ENCODE results near the gene PDZD4. TPM values are rescaled to one million over a fixed set of nuclear protein-coding genes. Genes with fewer than 3 reads are reported as not detected.

The PDZD4 gene
- total RNA-seq, 4 donors from 2014 or later: 20.0 to 48.4 (median 36.9) TPM

DNA sequence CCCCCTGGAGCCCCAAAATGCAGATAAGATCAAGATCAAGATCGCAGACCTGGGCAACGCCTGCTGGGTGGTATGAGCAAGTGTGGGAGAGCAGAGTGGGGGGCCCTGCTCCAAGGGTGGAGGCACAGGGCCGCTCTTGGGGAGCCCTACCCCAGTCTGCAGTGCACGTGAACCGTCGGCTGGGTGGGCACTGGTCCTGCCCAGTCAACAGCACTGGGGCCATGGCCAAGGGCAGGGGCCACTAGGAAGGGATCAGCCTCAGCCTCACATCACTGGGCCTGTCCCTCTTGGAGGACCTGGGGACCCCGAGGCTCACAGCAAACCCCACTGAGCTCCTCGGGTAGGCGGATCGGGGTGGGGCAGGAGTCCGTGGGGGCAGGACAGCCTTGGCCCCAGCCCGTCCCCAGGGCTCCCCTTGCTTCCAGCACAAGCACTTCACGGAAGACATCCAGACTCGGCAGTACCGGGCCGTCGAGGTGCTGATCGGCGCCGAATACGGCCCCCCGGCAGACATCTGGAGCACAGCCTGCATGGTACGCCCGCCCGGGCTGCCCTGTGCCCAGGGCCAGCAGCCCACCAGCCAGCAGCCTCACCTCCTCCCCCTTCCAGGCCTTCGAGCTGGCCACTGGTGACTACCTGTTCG lies 45.9 kb downstream of the PDZD4 start:
- TF ChIP-seq EP300 (IDR thresholded peaks at IDR 0.05) (no peak), POLR2AphosphoS5 (IDR thresholded peaks at IDR 0.05) (no peak), POLR2A (IDR thresholded peaks at IDR 0.05; ENCODE audit: low read depth) (no peak)
- TF ChIP-seq, protein P1, sequence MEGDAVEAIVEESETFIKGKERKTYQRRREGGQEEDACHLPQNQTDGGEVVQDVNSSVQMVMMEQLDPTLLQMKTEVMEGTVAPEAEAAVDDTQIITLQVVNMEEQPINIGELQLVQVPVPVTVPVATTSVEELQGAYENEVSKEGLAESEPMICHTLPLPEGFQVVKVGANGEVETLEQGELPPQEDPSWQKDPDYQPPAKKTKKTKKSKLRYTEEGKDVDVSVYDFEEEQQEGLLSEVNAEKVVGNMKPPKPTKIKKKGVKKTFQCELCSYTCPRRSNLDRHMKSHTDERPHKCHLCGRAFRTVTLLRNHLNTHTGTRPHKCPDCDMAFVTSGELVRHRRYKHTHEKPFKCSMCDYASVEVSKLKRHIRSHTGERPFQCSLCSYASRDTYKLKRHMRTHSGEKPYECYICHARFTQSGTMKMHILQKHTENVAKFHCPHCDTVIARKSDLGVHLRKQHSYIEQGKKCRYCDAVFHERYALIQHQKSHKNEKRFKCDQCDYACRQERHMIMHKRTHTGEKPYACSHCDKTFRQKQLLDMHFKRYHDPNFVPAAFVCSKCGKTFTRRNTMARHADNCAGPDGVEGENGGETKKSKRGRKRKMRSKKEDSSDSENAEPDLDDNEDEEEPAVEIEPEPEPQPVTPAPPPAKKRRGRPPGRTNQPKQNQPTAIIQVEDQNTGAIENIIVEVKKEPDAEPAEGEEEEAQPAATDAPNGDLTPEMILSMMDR (IDR thresholded peaks at IDR 0.05): no peak
- intact Hi-C loops (cut with DNase I): no loop called here
- H3K4me3 ChIP-seq: no peak overlapping the region
- no peaks in the 10 kb centered on the region for H3K27me3 ChIP-seq
- DNase-seq (ENCODE audit: extremely low spot score): no peak
- peaks cover 4 to 30% (median 19%) of the 10 kb centered on the region in 4 donors for H3K4me1 ChIP-seq
- H3K36me3 ChIP-seq: peaks cover 0 to 63% (median 48%) of the 10 kb centered on the region in 4 donors
- H3K27ac ChIP-seq (replicated peaks in 1 of 4): no peak overlapping the region
- H3K9me3 ChIP-seq: no peaks in the 10 kb centered on the region
- 88% methylated on average over 6 of the region's 27 CpGs for WGBS

DNA sequence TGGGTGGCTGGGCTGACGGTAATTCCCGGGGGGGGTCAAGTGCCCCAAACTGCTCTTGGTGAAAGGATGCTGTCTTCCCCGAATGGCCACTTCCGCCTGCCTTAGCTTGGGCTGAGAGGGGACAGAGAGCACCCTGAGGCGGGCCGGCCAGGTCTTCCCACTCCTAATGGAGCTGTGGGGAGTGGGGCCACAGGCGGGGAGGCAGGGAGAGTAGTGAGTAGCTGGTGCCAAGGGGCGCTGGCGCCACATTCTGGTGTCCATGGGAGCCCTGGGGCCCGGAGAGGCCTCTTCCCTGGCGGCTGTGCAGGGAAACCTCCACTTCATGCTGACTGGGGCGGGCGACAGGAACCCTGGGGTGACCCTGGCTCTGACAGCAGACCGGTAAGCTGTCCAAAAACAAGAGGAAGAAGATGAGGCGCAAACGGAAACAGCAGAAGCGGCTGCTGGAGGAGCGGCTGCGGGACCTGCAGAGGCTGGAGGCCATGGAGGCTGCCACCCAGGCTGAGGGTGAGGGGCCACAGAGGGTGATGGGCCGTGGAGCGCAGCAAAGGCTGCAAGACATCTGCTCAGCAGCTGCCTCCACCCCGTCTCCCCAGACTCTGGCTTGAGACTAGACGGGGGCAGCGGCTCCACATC lies 46.8 kb downstream of the PDZD4 start:
- no peak for DNase-seq (ENCODE audit: extremely low spot score)
- Histone ChIP-seq H3K4me1 (peaks cover 4 to 30% (median 19%) of the 10 kb centered on the region in 4 donors), H3K27ac (replicated peaks in 1 of 4) (no peak overlapping the region), H3K27me3 (no peaks in the 10 kb centered on the region), H3K4me3 (no peak overlapping the region), H3K36me3 (peaks cover 0 to 53% (median 38%) of the 10 kb centered on the region in 4 donors), H3K9me3 (no peaks in the 10 kb centered on the region)
- TF ChIP-seq POLR2AphosphoS5 (IDR thresholded peaks at IDR 0.05) (no peak), POLR2A (IDR thresholded peaks at IDR 0.05; ENCODE audit: low read depth) (no peak), EP300 (IDR thresholded peaks at IDR 0.05) (no peak)
- TF ChIP-seq, protein P1 (IDR thresholded peaks at IDR 0.05): no peak
- intact Hi-C loops (cut with DNase I): no loop called here
- 90% methylated on average over 19 of the region's 24 CpGs for WGBS

DNA sequence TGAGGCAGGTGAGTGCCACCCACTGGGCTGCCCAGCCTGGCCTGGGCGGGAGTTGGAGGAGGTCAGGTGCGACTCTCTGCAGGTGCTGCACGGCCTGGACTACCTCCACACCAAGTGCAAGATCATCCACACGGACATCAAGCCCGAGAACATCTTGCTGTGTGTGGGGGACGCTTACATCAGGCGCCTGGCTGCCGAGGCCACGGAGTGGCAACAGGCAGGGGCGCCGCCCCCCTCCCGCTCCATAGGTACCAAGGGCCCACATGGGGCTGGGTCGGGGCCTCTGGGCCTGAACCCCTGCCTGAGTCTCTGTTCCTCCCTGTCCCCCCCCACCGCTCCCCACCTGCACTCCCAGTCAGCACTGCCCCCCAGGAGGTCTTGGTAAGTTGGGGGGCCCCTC lies 47.5 kb downstream of the PDZD4 start:
- TF ChIP-seq, protein P1 (IDR thresholded peaks at IDR 0.05): no peak
- no peak for TF ChIP-seq EP300 (IDR thresholded peaks at IDR 0.05)
- no peak for TF ChIP-seq POLR2AphosphoS5 (IDR thresholded peaks at IDR 0.05)
- no peak for TF ChIP-seq POLR2A (IDR thresholded peaks at IDR 0.05; ENCODE audit: low read depth)
- 93% methylated on average over 11 of the region's 14 CpGs for WGBS
- peaks cover 4 to 30% (median 19%) of the 10 kb centered on the region in 4 donors for H3K4me1 ChIP-seq
- intact Hi-C loops (cut with DNase I): no loop called here
- no peak overlapping the region for H3K27ac ChIP-seq (replicated peaks in 1 of 4)
- no peak for DNase-seq (ENCODE audit: extremely low spot score)
- H3K36me3 ChIP-seq: peaks cover 0 to 47% (median 33%) of the 10 kb centered on the region in 4 donors
- H3K27me3 ChIP-seq: no peaks in the 10 kb centered on the region
- H3K4me3 ChIP-seq: no peak overlapping the region
- no peaks in the 10 kb centered on the region for H3K9me3 ChIP-seq

DNA sequence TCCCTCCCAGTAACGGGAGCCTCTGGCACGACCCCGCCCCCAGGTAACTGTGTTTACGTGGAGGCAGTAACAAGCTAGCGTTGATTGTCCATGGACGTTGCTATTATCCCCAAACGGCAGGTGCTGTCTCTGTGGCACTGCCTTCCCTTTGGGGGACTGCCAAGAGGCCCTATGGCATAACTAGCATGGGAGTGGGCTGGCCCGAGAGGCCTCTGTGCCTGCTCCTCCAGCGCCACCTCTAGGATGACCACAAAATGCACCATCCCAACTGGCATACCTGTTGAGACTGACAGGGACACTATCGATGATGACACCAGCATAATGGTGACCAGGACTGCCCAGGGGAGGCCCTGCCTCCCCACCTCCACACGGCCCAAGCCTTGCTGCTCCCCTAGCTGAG lies 48.0 kb downstream of the PDZD4 start:
- no peaks in the 10 kb centered on the region for H3K9me3 ChIP-seq
- no peak overlapping the region for H3K27ac ChIP-seq (replicated peaks in 1 of 4)
- H3K4me3 ChIP-seq: no peak overlapping the region
- no peaks in the 10 kb centered on the region for H3K27me3 ChIP-seq
- TF ChIP-seq EP300 (IDR thresholded peaks at IDR 0.05): no peak
- TF ChIP-seq POLR2AphosphoS5 (IDR thresholded peaks at IDR 0.05): no peak
- TF ChIP-seq POLR2A (IDR thresholded peaks at IDR 0.05; ENCODE audit: low read depth): no peak
- TF ChIP-seq, protein P1 (IDR thresholded peaks at IDR 0.05): no peak
- peaks cover 4 to 30% (median 19%) of the 10 kb centered on the region in 4 donors for H3K4me1 ChIP-seq
- intact Hi-C loops (cut with DNase I): no loop called here
- WGBS: 92% methylated on average over 2 of the region's 11 CpGs
- peaks cover 0 to 42% (median 31%) of the 10 kb centered on the region in 4 donors for H3K36me3 ChIP-seq
- DNase-seq (ENCODE audit: extremely low spot score): no peak
